NCI-H510A (cell line): ENCODE measurements around the gene ZNF81.
"Not testable (repeated sequence)": the region's sequence is repeated elsewhere in the genome, so short reads cannot be mapped to it uniquely, and the experiment has no call there.

Experiments used
- DNase-seq: peaks from one replicate; lab custom pipeline; 2025; lab: John Stamatoyannopoulos, UW

Gene ZNF81

DNA sequence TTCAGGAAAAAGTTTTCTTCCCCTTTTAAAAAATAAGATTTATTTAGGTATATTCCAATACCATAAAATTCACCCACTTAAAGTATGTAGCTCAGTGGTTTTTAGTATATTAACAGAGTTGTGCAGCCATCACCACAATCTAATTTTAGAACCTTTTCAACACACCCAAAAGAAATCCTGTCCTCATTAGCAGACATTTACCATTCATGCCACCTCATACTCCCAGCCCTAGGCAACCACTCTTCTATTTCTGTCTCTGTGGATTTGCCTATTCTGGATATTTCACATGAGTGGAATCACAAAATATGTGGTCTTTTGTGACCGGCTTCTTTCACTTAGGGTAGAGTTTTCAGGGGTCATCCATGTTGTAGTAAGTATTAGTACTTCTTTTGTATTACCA, 7.4 kb downstream of the ZNF81 start:
- no peak for DNase-seq

DNA sequence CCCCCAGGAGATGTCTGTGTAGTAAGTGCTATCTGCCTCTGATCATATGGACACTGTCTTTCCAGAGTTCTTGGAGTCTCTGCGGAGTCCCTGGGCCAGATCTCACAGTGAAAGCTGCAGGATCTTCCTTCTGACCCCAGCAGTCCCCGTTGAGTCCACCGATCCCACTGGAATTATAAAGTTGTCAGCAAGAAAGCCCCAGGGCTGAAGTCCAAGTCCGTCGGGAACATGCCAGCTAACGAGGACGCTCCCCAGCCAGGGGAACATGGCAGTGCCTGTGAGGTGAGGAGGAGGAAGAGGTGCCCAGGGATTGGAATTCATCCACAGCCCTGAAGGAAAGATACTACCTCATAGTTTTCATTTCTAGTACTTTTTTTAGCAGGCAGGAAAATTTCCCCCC, 9.3 kb downstream of the ZNF81 start:
- DNase-seq: no peak

DNA sequence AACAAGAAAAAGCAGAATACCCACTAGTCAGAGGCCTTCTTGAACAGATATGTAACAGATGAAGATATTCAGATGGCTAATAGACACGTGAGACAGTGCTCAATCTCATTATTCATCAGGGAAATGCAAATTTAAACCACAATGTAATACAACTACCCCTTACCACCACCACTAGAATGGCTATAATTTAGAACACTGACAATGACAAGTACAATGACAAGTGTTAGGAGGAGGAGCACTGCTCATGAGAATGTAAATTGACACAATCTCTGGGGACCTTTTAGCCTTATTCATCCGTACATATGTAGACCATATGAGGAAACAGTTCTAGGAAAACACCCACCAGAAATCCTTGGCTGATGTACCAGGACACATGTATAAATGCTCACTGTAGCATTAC, 13.1 kb downstream of the ZNF81 start:
- no peak for DNase-seq

DNA sequence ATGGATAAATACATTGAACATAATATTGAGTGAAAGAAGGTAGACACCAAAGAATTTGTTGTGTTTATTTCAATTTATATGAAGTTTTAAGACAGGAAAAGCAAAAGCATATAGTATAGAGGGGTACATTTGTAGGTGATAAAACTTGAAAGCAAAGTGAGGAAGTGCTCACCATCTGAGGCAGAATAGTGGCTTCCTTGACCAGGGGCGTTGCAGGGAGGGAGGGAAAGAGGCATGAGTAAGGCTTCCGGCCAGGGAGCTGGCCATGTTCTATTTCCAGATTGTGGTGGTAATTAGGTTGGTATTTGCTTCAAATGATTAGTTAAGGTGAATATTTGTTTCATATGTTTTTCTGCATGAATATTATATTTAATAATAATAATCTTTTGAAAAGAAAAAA, 13.7 kb downstream of the ZNF81 start:
- not testable (repeated sequence) for DNase-seq

DNA sequence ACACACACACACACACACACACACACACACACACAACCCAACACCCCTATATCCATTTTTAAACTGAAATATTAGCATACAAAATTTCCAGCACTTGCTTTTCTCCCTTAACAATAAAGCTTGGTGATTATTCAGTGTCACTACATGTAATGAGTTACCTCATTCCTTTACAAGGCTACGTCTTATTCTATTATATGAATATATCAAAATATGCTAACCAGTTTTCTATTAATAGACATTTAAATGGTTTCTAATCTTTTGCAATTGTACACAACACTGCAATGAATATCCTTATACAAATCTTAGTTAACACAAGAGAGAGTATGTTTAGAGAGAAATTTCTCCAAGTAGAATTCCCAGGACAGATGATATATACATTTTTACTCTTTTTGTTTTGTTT, 14.2 kb downstream of the ZNF81 start:
- no peak for DNase-seq

DNA sequence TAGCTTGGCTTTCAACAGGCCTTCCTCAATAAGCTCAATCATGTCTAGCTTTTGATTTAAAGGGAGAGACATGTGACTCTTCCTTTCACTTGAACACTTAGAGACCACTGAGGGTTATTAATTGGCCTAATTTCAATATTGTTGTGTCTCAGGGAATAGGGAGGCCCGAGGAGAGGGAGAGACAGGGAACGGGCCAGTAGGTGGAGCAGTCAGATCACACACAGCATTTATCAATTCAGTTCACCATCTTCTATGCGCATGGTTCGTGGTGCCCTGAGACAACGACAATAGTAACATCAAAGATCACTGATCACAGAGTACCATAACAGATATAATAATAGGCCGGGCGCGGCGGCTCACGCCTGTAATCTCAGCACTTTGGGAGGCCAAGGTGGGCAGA, 17.8 kb downstream of the ZNF81 start:
- no peak for DNase-seq

DNA sequence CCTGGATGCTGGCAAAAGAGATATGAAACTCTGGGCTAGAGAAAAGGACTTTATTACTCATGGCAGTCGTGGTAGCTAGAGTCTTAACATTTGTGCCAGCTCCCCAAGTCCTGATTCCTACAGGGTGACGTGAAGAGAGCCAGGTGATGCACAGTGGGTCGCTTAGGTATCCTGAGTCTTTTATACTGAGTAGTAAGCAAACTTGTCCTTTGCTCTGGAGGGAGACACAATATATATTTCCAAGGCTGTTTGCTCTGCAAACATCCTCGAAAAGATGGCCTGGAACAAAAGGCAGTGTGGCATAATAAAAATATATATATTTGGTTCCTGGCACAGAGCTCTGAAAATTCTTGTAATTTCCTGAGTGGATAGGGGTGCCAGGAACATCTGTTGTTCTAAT, 23.0 kb downstream of the ZNF81 start:
- no peak for DNase-seq

DNA sequence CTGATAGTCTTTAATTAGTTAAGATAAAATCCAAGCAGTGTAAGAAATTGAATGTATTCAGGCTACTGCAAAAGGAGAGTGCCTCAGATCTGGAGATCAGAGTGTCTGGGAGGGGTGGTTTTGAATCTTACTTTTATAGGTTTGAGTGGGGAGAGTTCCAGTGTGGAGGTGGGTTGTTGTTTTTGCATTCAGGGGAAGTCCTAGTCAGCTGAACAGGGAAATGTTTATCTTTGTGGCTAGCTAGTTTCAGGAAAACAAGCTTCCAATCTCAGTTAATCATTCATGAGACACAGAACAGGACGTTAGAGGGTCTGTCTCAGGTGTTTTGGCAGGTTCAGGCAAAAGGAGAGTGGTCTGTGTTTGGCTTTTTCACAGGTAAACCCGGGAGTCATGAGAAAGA, 26.0 kb downstream of the ZNF81 start:
- no peak for DNase-seq

DNA sequence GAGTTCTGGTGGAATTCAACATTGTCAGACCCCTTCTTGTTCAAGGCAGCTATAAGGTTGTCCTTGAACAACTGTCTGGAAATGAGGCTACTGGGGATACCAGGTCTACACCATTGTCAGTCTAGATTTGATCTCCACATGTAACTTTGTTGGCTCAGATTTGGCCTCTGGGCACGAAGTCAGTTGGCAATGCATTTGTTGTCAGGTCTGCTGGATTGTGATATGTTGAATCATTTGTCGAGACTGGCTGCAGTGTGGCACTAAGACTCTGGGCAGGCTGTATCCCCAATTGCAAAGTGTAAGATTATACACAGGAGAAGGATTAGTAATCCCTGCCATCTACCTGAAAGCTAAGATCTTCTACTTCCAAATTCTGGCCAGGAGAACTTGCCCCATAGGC, 26.5 kb downstream of the ZNF81 start:
- DNase-seq: no peak

DNA sequence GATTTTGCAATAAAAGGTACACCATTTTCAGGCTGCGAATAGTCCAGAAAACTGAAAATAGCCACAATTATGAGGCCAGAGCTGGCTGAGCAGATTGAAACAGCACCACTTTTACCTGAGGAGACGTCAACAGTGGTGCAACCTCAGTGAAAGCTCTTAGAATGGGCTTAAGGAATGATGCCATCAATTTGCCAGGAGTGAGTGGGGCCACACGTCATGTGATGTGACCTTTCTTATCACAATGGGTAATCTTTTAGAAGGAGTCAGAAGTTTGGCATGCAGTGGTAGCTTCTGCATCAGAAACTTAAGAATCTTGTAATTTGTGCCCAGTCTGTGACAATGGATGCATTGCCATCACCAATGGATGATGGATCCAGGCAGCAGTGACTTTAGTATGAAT, 27.6 kb downstream of the ZNF81 start:
- DNase-seq: no peak

DNA sequence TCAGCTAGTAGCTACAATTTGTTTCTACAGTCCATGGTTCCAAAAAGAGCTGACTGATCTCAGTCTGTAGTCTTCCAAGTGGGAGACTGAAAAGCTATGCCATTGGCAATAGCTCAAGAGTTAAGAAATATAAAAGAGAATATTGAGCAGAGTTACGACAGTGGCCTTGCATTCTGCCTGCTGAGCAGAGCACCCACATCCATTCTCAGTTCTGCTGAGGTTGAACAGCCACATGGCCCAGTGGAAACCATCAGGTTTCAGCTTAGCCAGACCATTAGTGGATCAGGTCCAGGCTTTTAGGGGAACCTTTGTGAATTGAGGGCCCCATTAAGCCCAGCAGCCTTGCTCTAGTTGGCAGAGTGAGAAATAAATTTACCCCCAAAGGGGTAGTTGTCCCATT, 28.1 kb downstream of the ZNF81 start:
- no peak for DNase-seq

DNA sequence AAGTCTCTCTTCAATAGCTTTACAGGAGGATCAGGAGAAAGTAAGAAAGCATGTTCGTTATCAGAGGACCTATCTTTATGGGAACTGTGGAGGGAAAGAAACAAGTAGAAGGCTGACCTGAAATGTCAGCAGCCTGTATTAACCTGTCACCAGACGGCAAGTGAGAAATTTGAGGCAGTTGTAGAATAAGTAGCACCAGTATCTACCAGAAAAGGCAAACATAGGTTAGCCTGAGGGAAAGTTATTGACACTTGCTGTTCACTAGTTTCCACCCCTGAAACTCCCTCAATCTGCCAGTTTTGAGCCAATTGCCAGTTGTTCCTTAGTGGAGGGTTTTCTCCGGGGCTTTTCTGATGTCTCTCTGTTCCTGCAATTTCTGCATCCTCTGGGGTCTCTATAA, 36.4 kb downstream of the ZNF81 start:
- no peak for DNase-seq

DNA sequence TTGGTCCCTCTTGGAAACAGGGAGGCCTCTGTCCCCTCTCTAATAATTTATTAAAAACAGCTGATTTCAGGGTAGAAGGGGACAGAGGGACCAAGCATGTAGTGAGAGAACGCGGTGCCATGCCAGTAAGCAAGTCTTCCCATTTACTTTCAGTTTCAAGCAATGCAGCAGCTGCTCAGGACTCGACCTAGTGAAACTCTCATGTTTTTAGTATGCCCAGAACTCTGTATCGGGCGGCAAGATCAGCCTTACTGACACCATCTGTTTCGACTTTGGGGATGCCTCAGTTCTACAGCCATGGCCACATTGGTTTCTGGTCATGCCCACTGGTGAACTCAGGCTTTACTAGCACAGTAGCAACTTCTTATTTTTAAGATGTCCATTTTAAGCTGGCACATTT, 40.6 kb downstream of the ZNF81 start:
- DNase-seq: no peak

DNA sequence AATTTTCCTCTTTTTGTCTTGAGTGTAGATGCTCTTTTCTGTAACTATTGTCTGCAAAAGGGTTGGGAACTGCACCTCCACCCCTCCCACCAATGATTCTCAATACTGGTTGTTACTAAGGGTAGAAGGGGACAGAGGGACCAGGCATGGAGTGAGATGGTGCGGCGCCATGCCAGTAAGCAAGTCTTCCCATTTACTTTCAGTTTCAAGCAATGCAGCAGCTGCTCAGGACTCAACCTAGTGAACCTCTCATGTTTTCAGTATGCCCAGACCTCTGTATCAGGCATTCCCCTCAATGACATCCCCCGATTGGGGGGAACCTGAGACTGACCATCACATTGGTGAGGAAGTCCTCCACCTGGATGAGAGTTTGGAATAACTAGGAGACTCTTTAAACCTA, 41.5 kb downstream of the ZNF81 start:
- no peak for DNase-seq

DNA sequence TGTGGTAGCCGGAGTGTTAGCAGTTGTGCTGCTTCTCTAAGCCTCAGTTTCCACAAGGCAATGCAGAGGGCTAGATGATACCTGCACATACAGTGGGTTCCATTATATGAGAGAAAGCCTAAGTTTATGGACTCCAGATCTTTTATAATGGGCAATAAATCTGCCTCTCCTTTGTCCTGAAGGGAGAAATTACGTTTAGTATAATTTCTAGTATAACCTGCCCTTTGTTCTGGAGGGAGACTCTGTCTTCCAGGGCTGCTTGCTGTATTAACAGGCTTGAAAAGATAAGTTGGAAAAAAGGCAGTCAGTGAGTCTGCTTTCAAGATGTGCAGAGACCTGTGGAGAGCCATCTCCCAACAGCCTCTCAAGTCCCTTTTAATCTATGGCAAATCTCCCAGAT, 42.8 kb downstream of the ZNF81 start:
- DNase-seq: no peak

DNA sequence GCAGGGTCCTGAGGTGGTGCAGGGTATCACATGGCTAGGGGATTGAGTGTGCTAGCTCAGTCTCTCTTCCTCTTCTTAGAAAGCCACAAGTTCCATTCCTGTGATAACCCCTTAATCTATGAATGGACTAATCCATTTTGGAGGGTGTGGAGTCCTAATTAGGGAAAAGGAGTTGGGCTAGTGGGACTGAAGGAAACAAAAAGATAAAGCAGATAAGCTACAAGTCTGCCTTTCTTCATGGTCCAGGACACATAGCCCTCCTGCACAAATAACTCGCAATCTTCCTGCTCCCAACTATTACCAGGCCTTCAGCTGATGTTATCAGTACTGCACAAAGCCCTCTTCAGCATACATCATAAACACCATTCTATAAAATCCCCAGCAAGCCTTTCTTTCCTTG, 44.2 kb downstream of the ZNF81 start:
- DNase-seq: no peak

DNA sequence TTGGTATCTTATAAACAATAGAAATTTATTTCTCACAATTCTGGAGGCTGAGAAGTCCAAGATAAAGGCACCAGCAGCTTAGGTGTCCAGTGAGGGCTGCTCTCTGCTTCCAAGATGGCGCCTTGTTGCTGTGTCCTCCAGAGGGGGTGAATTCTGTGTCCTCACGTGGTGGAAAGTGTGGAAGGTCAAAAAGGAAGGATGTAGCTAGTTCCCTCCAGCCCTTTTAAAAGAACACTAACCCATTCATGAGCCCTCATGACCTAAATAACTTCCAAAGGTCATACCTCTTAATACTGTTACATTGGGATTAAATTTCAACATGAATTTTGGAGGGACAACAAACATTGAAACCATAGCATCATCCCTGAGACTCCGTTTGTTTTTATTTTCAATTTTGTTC, 48.8 kb downstream of the ZNF81 start:
- DNase-seq: no peak

DNA sequence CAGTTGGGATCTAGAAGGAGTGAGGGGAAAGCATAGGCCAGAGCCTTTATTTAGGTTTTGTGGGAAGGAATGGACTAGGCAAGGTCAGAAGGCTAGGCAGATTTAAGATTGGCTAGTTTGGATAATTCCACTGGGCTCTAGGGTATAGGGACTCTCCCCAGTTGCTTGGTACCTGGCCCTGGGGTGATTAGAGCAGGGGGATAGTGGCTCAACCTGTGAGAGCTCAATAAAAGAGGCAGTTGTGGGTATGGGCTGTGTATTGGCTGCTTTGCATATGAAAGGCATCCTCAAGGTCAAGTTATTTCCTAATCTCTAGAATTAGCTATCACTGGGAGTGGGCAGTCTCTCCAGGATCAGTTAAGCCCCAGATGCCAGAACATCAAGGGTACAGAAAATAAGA, 61.3 kb downstream of the ZNF81 start:
- no peak for DNase-seq

DNA sequence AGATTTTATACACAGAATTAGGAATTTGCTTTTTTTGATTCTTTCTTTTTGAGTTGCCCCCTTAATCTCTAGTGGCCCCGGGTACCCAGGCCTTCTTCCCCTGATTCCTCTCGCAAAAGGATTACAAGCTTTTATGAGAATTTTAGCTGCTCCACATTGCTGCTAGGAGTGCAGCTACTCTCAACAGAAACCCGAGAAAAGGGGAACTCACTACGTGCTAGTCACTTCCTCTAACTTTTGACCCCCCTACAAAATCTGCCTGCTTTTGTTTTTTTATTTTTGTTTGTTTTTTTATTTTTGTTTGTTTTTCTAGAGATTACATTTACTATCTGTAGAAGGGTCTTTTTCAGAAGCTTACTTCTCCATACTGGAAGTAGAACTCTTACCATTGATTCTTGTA, 64.1 kb downstream of the ZNF81 start:
- DNase-seq: no peak

DNA sequence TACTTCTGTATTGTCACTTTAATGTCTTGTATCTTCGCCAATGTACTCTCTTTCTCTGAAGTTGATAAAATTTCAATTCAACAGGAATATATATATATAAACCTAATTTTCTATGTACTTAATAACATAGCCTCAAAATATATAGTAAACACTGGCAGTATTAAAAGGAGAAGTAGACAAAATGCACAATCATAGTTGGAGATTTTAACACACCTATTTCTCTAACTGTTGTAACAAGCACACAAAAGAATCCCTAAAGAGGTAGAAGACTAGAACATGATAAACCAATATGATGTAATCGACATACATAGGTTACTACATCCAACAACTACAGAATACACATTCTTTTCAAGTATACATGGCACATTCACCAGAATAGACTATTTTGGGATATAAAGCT, 65.5 kb downstream of the ZNF81 start:
- no peak for DNase-seq

DNA sequence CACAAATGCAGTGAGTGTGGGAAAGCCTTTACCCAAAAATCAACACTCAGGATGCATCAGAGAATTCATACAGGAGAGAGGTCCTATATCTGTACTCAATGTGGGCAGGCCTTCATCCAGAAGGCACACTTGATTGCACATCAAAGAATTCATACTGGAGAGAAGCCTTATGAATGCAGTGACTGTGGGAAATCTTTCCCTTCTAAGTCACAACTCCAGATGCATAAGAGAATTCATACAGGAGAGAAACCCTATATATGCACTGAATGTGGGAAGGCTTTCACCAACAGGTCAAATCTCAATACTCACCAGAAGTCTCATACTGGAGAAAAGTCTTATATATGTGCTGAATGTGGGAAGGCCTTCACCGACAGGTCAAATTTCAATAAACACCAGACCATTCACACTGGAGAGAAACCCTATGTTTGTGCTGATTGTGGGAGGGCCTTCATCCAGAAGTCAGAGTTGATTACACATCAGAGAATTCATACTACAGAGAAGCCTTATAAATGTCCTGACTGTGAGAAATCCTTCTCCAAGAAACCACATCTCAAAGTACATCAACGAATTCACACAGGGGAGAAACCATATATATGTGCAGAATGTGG, 79.3 kb downstream of the ZNF81 start:
- no peak for DNase-seq

DNA sequence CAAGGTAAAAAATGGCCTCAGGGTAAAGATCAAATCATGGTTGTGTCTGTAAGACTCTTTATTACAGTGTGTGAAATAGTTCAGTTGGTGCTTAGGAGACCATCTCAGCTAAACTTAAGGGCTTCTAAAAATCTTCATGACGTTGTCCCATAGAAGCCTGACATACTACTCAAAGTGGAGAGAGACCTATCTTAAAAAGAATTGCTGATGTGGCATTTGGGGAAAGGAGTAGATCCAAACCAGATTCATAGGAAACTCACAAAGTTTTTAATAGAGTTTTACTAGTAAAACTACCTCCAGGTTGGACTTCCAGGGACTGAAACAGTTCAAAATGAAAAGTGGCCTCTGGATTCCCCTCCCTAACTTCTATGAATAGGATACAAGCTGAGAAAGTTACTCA, 81.6 kb downstream of the ZNF81 start:
- DNase-seq: no peak

DNA sequence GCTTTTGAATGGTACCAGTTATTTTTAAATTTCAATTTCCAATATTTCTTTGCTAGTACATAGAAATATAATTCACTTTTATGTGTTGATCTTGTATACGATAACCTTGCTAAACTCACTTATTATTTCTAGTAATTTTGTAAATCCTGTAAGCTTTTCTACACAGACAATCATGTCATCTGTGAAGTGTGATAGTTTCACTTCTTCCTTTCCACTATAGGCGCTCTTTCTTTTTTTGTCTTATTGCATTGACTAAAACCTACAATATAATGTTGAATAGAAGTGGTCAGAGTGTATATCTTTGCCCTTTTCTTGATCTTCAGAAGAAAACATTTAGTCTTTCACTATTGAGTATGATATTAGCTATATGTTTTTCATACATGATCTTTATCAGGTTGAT, 90.5 kb downstream of the ZNF81 start:
- no peak for DNase-seq

DNA sequence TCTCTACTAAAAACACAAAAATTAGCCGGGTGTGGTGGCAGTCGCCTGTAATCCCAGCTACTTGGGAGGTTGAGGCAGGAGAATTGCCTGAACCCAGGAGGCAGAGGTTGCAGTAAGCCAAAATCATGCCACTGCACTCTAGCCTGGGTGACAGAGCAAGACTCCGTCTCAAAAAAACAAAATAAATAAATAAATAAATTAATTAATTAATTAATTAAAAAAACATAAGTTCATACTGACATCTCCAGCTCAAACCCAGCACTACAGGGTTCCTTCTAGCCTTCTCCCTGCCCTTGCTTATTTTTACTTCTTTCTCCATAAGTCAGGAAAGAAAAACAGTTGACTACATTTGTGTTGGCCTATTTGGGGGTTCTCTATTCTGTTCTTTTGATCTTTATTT, 95.3 kb downstream of the ZNF81 start:
- DNase-seq: not testable (repeated sequence)

DNA sequence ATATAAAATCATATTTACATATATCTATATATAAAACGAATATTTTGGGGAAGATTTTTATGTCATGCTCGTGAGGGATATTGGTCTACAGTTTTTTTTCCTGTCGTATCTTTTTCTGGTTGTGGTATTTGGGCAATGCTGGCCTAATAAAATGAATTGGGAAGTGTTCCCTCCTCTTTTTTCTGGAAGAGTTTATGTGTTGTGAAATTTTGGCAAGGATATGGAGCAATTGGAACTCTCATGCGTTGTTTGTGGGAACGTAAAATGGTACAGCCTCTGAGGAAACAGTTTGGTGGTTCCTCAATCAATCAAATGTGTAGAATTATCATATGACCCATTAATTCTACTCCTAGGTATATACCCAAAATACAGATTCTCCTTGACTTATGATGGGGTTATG, 97.2 kb downstream of the ZNF81 start:
- no peak for DNase-seq
